Left hindlimb (tissue), 1 donor: ENCODE measurements around the gene CYSLTR2.
"Not testable (repeated sequence)": the region's sequence is repeated elsewhere in the genome, so short reads cannot be mapped to it uniquely, and the experiment has no call there.

Experiments used
- DNase-seq: peaks from one replicate; pipeline ENCODE4 v3.0.0-alpha.2; 2018

CYSLTR2 gene

DNA sequence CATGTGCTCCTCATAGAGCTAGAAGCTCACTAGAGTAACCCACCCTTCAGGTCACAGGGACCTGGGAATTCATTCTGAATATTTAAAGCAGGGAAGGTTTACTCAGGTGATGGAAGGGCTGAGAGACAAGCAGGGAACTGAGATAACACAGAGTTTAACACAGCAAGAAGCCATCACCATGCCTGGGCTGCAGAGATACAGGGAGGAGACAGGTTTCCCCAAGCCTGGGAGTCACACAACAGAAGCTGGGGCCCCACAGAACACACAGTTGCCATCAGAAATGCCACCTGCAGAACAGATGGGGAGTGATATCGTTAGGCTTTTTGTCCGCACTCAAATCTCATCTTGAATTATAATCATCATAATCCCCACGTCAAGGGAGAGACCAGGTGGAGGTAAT is 7.9 kb upstream of the CYSLTR2 start:
- DNase-seq: no peak

DNA sequence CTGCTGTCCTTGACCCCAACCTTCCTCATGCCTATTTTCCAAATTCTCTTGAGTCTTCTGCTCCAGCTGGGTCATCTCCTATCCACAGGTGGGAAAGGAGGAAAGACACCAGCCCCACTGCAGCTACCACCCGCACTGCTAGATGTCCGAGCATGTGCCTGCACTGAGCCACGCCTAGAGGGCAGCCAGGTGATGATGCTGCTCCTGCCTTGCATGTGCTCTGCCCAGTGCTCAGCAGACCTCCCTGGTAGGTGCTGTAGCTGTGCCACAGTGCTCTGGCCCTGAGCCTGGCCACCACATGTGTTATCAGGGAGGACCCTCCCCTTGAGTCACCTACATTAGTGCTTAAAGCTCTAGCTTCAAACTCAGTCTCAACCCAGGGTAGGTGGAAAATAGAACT is 6.9 kb upstream of the CYSLTR2 start:
- DNase-seq: no peak

DNA sequence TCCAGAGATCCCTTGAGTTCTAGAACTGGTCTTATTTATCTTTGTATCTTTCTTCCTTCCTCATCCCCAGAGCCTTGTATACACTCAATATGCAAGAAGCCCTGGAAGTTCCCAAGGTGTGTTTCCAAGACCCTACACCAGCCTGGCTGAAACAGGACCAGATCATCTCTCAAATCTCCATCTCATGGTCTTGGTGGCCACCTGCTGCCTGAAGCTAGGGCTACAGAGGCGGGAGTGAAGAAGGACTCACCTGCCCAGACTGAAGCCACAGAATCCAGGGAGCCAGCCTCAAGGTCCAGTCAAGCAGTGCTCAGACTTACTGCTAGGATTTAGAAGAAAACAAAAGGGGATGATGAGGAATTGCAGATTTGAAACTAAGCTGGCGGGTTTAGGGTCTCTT is 6.1 kb upstream of the CYSLTR2 start:
- DNase-seq: no peak

DNA sequence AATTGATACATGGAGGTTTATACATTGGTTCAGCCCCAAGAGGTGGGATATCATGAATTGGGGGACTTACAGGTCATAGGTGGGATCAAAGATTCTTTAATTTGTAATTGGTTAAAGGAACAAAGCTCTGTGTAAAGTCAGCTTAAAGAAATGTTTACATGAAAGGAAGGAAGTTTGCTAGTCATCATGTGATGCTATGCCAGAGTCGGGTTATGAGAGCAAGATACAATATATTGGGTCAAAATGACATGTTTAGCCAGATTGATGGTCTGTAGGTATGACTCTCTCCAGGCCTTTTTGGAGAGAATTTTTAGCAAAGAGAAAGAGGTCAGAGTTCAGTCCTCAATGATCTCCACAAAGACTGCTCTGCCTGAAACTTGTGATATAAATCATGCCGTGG is 5.3 kb upstream of the CYSLTR2 start:
- DNase-seq: no peak

DNA sequence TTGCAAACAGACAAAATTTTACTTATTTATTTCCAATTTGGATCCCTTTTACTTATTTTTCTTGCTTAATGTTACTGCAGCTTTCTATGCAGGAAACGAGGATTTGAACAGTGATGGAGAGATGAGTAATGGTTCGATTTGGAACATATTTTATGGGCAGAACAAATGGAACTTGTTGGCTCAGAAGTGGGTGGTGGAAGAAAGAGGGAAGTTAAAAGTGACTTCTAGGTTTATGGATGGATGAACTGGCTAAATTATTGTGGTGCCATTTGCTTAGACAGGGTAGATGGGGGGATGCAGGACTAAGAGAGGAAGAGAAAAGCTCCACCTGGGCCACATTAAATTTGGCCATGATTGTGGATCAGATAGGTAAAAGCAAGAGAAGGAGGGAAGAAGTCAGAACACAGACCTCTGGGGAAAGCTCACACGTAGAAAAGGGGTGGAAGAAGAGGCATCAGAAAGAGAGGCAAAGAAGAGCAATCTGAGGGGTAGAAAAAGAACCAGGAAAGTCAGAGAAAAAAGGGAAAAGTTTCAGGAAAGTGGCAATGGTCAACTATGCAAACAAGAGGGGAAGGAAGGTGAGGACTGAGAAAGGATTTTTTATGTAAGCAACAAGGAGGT is 768 bp upstream of the CYSLTR2 start:
- no peak for DNase-seq

DNA sequence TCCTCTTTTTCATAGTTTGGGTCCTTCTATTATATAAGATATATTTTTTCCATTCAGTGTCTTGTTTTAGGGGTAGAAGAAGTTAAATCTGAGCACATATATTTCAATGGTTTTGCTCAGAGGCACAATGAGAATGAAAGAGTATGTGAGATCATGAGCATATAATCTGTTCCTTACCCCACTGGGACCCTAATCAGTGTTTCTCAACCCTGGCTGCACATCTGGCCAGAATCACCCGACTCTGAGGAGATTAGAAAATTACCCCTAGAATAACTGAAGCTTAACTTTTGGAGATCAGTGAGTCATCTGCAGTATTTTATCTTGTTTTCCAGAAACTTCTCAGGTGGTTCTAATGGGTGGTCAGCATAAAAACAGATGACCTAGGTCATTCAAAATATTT is 782 bp downstream of the CYSLTR2 start:
- DNase-seq: no peak

DNA sequence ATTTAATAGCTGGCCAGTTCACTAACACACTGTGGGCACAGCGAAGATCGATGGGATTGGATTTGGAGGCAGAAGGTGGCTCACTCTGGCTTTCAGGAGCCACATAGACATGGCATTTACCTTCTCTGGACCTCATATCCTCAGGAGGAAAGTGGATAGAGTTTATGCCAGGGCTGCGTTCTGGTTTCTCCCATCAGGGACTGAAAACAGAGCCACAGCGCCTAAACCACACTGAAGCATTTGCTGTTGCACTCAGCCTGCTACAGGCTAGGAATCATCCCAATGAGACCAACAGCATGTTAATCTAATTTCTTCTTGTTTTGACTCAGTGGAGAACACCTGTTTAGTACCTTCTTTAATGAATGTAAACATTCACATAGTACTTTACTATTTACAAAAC is 1.6 kb downstream of the CYSLTR2 start:
- no peak for DNase-seq

DNA sequence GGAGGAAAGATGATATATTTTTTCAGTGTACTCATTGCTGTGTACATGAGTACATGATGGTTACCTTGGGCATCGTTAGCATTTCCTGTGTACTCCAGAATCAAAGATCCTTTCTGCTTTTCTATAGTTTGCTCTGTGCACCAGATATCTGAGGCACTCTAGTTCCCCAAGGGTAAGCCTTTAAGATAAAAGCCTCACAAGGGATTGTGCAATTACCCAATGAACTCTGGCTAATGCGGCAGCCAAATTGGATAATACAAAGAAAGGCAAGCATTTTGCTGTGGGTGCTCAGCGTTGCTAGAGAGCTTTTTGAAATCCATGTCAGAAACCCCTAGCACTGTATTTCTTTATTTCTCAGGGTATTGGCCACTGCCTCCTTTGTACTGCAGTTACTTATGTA is 2.9 kb downstream of the CYSLTR2 start:
- no peak for DNase-seq

DNA sequence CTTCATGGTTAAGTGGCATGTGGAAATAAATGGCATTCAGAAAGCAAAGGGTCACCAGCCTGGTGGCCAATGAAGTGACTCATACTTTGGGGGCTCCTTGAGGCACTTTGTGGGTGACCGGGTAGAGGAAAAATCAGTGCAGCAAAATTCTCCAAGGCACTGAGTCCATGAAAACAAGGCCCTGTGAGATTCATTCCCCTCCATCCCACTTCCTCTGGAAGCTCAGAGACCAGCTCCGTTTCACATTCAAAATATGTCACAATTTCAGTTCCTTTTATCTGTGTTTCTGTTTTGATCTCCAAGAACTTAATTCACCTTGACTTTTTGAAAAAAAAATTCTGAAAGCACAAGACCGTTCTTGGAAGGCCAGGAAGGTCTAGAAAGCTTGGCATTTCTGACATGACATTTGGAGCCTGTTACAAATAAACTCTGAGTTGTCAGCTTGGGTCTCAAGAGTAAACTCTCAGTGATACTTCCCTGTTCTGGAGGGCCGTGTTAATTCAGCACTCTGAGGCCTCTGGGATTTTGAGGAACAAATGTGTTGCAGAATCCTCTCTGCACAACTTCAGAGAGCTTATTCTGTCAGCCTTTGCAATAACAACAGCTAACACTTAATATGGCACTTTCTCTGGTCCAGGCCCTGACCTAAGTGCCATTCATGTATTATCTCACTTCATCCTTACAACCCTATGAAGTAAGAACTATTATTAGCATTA is 6.8 kb downstream of the CYSLTR2 start:
- no peak for DNase-seq

DNA sequence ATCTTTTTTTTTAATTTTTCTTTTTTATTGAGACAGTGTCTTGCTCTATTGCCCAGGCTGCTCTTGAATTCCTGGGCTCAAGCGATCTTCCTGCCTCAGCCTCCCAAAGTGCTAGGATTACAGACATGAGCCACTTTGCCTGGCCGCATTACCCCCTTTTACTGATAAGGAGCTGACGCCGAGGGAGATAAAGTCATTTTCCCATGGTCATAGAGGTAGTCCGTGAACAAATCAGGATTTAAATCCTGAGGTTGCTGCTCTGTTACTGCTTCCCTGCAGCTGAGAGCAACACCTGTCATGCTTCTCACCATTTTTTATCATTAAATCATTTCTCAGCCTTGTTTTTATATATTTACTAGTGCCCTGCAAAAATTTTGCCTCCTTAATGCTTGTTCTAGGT is 7.4 kb downstream of the CYSLTR2 start:
- no peak for DNase-seq

DNA sequence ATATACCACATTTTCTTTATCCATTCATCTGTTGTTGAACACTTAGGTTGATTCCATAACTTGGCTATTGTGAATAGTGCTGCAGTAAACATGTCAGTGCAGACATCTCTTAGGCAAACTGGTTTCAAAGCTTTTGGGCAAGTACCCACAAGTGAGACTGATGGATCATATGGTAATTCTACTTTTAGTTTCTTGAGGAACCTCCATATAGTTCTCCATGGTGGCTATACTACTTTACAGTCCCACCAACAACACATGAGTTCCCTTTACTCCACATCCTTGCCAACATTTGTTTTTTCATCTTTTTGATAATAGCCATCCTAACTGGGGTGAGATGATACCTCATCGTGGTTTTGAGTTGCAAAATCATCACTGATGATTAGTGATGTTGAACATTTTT is 8.5 kb downstream of the CYSLTR2 start:
- no peak for DNase-seq

DNA sequence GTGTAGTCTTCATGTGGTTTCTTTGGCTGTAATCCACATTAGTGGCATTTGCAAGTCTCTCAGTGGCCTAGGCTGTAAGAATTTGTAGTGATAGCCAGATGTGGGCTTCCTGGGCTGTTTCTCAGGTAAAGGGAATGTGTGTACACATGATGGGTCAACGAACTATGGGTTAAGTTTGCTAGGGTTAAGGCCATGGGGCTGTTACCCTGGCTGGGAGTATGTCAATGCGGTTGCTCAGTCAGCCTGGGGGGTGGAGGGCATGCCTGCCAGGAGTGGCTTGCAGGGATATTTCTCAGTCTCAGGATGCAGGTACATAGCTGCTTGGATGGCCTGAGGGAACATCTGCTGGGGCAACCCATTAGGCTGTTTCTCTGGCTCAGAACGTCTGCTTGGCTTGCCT is 13.4 kb downstream of the CYSLTR2 start:
- DNase-seq: no peak

DNA sequence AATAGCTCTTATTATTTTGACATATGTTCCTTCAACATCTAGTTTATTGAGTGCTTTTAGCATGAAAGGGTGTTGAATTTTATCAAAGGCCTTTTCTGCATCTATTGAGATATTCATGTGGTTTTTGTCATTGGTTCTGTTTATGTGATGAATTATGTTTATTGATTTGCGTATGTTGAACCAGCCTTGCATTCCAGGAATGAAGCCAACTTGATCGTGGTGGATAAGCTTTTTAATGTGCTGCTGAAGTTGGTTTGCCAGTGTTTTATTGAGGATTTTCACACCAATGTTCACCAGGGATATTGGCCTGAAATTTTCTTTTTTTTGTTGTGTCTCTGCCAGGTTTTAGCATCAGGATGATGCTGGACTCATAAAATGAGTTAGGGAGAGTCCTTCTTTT is 17.7 kb downstream of the CYSLTR2 start:
- not testable (repeated sequence) for DNase-seq

DNA sequence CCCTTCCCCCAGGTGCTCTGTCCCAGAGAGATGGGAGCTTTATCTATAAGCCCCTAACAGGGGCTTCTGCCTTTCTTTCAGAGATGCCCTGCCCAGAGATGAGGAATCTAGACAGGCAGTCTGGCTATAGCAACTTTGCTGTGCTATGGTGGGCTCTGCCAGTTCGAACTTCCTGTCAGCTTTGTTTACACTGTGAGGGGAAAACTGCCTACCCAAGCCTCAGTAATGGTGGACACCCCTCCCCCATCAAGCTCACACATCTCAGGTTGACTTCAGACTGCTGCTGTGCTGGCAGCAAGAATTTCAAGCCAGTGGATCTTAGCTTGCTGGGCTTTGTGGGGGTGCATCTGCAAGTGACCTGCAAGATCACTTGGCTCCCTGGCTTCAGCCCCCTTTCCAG is 21.5 kb downstream of the CYSLTR2 start:
- no peak for DNase-seq

DNA sequence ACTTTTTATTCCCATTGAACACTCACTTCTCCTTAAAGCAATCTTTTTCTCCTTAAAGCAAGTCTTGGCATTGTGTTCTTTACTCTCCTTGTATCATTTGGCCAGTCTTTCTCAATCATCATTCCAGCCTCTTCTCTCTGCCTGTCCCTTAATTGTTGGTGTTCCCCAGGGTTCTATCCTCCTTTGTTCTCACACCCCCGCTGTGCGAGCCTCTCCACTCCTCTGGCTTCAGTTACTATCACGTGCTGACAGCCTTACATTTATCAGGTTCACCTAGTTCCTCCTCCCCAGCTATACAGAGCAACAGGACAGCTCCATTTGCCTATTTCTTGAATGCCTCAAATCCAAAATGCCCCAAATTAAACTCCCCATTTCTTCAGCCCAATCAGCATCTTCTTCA is 24.6 kb downstream of the CYSLTR2 start:
- no peak for DNase-seq

DNA sequence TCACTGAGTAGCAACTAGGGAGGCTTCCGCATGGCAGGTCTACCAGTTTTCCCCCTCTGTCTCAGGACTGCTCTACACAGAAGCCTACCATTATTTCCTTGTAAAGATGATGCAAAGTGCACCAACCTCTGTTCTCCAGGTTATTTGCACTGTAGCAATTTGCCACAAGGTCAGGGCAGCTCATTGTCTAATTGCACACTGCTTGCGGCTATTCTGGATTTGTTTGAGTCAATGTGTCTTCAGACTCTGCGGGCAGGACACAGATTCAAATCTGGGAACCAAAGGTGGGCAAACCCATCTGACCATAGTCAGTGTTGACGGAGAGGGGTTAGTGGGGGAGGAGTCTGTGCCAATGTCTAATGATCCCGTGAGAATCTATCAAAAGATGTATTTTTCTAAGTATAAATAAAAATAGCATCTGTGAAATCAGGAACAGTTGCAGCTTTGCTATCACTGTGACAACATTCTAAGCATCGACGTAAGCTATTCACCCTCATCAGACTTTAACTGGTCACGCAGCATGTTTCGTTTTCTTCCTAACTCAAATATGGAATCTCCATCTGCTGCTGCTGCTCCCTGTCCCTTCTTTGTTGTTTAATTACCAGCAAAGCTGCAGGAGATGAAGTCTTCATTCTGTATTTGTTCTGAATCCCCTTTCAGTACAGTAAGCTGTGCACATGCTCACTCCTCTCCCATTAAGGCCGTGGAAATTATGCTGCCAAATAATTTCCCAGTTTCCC is 26.4 kb downstream of the CYSLTR2 start:
- no peak for DNase-seq

DNA sequence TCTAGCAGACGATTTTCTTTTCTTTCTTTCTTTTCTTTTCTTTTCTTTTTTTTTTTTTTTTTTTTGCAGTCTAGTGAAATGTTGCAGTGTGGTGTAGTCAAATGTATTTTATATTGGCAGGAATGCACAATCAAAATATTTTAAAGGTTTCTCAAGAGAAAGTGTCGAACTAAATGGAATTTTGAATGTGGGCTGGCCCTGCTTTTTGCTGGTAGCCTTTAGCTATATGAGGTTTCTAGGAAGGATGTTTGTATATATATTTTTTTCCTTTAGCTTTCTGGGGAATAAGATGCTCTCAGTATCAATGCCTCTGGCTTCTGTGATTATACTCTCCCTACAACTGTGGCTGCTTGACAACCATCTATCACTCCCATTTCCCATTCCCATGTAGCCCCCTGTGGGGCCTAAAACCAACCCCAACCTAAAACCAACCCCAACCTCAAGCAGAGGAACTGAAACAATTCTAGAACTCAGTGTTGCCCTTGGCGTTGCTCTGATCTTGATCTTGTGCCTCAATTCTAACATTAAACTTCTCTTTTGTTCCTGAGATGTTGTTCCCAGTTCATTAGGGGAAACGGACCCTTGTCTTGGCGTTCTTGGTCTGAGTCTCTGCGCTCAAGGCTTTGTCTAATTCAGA is 27.1 kb downstream of the CYSLTR2 start:
- DNase-seq: no peak

DNA sequence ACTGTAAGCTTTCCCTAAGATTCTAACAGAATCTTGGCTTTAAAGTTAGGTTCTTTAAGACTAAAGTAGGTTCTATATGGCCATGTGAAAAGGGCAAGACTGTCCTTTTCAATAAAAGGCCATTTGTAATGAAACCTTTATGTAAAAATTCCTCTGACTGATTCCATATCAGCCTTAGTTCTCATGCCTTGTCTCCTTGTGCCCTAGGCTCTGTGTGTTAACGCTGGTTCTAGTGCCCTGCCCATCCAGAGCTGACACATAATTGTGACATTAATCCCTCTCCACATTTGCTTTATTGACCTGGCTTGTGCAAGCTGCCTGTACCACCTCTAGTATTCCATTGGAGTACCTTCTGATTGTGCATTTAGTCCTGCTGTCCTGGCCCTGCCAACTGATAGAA is 28.2 kb downstream of the CYSLTR2 start:
- DNase-seq: no peak

DNA sequence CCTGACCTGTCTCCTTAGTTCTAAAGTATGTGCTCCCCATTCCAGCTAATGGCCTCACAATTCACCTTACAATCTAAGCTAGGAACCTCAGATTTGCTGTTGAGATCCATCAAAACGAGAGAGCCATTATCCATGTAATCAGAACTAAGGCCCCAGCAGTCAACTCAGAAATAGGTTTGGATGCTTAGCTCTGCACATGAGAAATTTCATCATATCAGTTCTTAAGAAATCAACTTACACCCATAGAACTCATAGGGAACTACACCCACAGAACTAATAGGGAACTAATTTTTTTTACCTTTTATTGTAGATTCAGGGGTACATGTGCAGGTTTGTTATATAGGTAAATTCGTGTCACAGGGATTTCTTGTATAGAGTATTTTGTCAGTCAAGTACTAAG is 28.7 kb downstream of the CYSLTR2 start:
- DNase-seq: no peak

DNA sequence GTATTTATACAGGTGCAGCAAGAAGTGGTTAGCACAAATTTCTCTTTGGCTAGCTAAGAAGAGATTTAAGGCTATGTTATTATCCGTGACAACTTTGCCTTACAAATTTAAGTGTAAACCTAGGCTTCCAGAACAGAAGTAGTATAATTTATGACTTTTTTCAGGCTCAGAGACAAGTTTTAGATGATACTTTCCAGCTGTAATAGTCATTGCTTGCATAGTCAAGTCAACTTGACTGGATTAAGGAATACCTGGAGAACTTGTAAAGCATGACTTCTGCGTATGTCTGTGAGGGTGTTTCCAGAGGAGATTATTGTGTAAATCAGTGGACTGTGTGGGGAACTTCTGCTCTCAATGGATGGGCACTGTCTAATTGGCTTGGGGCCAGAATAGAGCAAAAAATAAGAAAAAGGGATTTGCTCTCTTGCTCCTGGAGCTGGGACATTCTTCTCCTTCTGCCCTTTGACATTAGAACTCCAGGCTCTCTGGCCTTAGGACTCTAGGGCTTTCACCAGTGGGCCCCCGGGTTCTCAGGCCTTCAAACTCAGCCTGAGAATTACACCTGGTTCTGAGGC is 33.0 kb downstream of the CYSLTR2 start:
- DNase-seq: no peak

DNA sequence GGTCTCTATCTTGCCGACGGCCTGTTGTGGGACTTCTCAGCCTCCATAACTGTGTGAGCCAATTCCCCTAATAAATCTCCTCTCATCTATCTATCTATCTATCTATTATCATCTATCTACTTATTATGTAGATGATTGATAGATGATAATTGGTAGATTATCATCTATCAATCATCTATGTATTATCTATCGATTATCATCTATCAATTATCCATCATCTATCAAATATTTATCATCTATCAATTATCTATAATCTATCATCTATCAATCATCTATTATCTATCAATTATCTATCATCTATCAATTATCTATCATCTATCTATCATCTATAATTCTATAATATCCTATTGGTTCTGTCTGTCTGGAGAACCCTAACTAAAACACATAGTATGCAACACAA is 33.5 kb downstream of the CYSLTR2 start:
- DNase-seq: no peak

DNA sequence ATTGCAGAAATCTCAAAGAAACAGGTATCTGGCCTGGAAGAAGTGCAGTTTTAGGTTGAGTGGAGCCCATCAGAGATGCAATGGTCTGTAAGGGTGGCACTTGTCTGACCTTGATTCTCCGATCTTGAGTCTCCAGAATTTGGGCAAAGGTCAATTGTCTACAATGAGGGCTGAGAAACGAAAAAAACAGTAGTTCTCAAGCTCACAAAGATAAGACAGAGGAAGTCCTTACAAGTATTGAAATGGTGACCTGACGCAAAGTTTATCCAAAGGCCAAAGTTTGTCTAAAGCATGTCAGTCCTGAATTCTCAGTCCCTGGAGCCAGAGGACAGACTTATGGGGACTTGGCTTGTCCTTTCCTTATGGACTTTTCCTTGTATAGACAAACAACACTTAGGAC is 40.3 kb downstream of the CYSLTR2 start:
- DNase-seq: no peak

DNA sequence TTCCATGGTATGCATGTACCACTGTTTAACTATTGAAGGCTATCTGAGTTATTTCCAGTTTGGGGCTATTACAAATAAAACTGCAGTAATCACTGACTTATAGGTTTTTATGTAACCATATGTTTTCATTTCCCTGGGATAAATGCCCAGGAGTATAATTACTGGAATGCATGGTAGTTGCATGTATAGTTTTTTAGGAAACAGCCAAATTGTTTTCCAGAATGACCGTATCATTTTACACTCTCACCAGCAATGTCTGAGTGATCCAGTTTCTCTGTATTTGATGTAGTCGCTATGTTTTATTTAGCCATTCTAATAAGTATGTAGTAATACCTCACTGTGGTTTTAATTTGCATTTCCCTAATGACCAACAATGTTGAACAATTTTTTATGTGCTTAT is 42.0 kb downstream of the CYSLTR2 start:
- DNase-seq: no peak

DNA sequence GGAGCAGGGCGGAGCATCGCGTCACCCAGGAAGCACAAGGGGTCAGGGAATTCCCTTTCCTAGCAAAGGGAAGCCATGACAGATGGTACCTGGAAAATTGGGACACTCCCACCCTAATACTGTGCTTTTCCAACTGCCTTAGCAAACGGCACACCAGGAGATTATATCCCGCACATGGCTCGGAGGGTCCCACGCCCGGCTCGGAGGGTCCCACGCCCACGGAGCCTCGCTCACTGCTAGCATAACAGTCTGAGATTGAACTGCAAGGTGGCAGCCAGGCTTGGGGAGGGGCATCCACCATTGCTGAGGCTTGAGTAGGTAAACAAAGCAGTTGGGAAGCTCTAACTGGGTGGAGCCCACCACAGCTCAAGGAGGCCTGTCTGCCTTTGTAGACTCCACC is 42.9 kb downstream of the CYSLTR2 start:
- not testable (repeated sequence) for DNase-seq
